SK-N-SH treated with all-trans-retinoic acid at 6 μM for 48 hours (cell line): ENCODE data around the gene VGF.
"Not testable (repeated sequence)": the region's sequence is repeated elsewhere in the genome, so short reads cannot be mapped to it uniquely, and the experiment has no call there.

Experiments used
- ATAC-seq: fragments of 200-7000 bp; cut with Tn5 transposase; 3 replicates; pipeline ENCODE4 v1.9.1; 2020; ENCODE audit warnings: mild to moderate bottlenecking, moderate library complexity
- ARNTL ChIP-seq: fragments of 450-650 bp; formaldehyde crosslinking; IDR thresholded peaks from 2 replicates; pipeline ENCODE4 v1.5.0; 2020; ENCODE audit warnings: low read depth, mild to moderate bottlenecking, moderate library complexity, borderline replicate concordance
- BACH2 ChIP-seq: fragments of 250-450 bp; sonication (Bioruptor Pico); IDR thresholded peaks from 2 replicates; pipeline ENCODE4 v1.9.0; 2021; ENCODE audit warnings: mild to moderate bottlenecking, borderline replicate concordance
- GLIS3 ChIP-seq: fragments of 250-450 bp; sonication (Bioruptor Pico); IDR thresholded peaks from 2 replicates; pipeline ENCODE4 v1.5.0; 2020; ENCODE audit warnings: mild to moderate bottlenecking, moderate library complexity
- OSR1 ChIP-seq: fragments of 250-450 bp; sonication (Bioruptor Pico); IDR thresholded peaks from 2 replicates; pipeline ENCODE4 v1.8.0; 2022; ENCODE audit warnings: moderate library complexity, mild to moderate bottlenecking, inconsistent platforms
- POU6F1 ChIP-seq: fragments of 250-450 bp; sonication (Bioruptor Pico); IDR thresholded peaks from 2 replicates; pipeline ENCODE4 v1.8.0; 2021; ENCODE audit warnings: low read depth, mild to moderate bottlenecking, moderate library complexity, borderline replicate concordance
- RARB ChIP-seq: fragments of 250-450 bp; sonication (Bioruptor Pico); IDR thresholded peaks from 2 replicates; pipeline ENCODE4 v1.8.0; 2021; ENCODE audit warnings: mild to moderate bottlenecking, moderate library complexity
- SNAI2 ChIP-seq: fragments of 250-450 bp; sonication (Bioruptor Pico); IDR thresholded peaks from 2 replicates; pipeline ENCODE4 v1.5.0; 2020; ENCODE audit warnings: mild to moderate bottlenecking, moderate library complexity
- TCF4 ChIP-seq: fragments of 250-450 bp; sonication (Bioruptor Pico); IDR thresholded peaks from 2 replicates; pipeline ENCODE4 v1.8.0; 2021; ENCODE audit warnings: mild to moderate bottlenecking, moderate library complexity, borderline replicate concordance
- ZC3H10 ChIP-seq: fragments of 250-450 bp; sonication (Bioruptor Pico); IDR thresholded peaks from 2 replicates; pipeline ENCODE4 v1.5.1; 2021; ENCODE audit warnings: mild to moderate bottlenecking, moderate library complexity
- ZFP30 ChIP-seq: fragments of 450-650 bp; formaldehyde crosslinking; IDR thresholded peaks from 2 replicates; pipeline ENCODE4 v1.5.0; 2022; ENCODE audit warnings: mild to moderate bottlenecking, moderate library complexity
- ZNF565 ChIP-seq: fragments of 450-650 bp; formaldehyde crosslinking; conservative IDR thresholded peaks from 2 replicates; pipeline ENCODE4 v1.5.0; 2020; ENCODE audit warnings: low read depth, mild to moderate bottlenecking, moderate library complexity
- ZNF70 ChIP-seq: fragments of 450-650 bp; formaldehyde crosslinking; IDR thresholded peaks from 2 replicates; pipeline ENCODE4 v1.5.0; 2020; ENCODE audit warnings: mild to moderate bottlenecking, moderate library complexity
- TF ChIP-seq, protein P1 (sequence below): fragments of 250-450 bp; sonication (Bioruptor Pico); IDR thresholded peaks from 2 replicates; pipeline ENCODE4 v1.5.1; 2021; ENCODE audit warnings: mild to moderate bottlenecking, moderate library complexity
- TF ChIP-seq, protein P2 (sequence below): fragments of 250-450 bp; sonication (Bioruptor Pico); IDR thresholded peaks from 2 replicates; pipeline ENCODE4 v1.8.0; 2020; ENCODE audit warnings: mild to moderate bottlenecking, moderate library complexity, borderline replicate concordance
- TF ChIP-seq, protein P3 (sequence below): fragments of 250-450 bp; sonication (Bioruptor Pico); IDR thresholded peaks from 2 replicates; pipeline ENCODE4 v1.5.0; 2020; ENCODE audit warnings: mild to moderate bottlenecking, moderate library complexity

VGF gene

GRCh38 chr7:101205901-101206664, 40.7 kb upstream of the VGF start:
- ATAC-seq = no peak
- TF ChIP-seq, protein P1, sequence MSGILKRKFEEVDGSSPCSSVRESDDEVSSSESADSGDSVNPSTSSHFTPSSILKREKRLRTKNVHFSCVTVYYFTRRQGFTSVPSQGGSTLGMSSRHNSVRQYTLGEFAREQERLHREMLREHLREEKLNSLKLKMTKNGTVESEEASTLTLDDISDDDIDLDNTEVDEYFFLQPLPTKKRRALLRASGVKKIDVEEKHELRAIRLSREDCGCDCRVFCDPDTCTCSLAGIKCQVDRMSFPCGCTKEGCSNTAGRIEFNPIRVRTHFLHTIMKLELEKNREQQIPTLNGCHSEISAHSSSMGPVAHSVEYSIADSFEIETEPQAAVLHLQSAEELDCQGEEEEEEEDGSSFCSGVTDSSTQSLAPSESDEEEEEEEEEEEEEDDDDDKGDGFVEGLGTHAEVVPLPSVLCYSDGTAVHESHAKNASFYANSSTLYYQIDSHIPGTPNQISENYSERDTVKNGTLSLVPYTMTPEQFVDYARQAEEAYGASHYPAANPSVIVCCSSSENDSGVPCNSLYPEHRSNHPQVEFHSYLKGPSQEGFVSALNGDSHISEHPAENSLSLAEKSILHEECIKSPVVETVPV = no peak
- TF ChIP-seq POU6F1 (CRISPR knock-in tag) (no peak), SNAI2 (no peak), ZNF565 (no peak), ZFP30 (CRISPR knock-in tag) (no peak)

DNA sequence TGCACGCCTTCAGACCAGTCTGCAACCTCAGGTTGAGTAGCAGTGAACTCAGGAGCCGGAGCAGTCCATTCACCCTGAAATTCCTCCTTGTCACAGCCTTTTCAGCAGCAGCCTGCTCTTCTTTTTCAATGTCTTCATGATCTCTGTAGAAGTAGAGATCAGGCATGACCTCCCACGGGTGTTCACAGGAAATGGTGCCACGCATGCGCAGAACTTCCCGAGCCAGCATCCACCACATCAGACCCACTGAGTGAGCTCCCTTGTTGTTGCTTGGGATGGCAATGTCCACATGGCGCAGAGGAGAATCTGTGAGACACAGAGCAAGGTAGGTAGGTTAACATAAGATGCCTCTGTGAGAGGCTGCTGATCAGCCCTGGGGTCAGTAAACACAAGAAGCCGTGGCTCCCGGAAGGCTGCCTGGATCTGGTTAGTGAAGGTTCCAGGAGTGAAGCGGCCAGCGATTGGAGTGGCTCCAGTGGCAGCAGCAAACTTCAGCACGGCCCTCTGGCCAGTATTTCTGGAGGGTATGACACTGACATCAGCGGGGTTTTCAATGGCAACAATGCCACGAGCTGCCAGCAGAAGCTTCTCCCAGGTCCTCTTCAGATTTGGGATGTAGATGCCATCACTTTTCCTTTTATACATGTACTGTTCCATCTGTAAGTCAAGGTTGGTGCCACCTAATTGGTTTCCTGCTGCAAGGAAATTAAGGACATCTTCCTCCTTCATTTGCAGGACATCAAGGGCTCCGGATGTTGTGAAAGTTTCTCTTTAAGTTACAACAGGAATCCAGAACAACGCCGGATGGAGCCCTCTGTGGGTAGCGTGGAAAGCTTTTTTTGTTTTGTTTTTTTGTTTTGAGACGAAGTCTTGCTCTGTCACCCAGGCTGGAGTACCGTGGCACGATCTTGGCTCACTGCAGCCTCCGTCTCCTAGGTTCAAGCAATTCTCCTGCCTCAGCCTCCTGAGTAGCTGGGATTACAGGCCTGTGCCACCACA, 38.7 kb upstream of the VGF start:
- not testable (repeated sequence) for ATAC-seq

- no peak for TF ChIP-seq ARNTL
- TF ChIP-seq TCF4 (CRISPR knock-in tag) = no peak
- TF ChIP-seq, protein P2, sequence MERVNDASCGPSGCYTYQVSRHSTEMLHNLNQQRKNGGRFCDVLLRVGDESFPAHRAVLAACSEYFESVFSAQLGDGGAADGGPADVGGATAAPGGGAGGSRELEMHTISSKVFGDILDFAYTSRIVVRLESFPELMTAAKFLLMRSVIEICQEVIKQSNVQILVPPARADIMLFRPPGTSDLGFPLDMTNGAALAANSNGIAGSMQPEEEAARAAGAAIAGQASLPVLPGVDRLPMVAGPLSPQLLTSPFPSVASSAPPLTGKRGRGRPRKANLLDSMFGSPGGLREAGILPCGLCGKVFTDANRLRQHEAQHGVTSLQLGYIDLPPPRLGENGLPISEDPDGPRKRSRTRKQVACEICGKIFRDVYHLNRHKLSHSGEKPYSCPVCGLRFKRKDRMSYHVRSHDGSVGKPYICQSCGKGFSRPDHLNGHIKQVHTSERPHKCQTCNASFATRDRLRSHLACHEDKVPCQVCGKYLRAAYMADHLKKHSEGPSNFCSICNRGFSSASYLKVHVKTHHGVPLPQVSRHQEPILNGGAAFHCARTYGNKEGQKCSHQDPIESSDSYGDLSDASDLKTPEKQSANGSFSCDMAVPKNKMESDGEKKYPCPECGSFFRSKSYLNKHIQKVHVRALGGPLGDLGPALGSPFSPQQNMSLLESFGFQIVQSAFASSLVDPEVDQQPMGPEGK = no peak
- TF ChIP-seq OSR1 = no peak
- TF ChIP-seq BACH2 (CRISPR knock-in tag) = no peak
- no peak for TF ChIP-seq ZNF70 (CRISPR knock-in tag)
- TF ChIP-seq, protein P3, sequence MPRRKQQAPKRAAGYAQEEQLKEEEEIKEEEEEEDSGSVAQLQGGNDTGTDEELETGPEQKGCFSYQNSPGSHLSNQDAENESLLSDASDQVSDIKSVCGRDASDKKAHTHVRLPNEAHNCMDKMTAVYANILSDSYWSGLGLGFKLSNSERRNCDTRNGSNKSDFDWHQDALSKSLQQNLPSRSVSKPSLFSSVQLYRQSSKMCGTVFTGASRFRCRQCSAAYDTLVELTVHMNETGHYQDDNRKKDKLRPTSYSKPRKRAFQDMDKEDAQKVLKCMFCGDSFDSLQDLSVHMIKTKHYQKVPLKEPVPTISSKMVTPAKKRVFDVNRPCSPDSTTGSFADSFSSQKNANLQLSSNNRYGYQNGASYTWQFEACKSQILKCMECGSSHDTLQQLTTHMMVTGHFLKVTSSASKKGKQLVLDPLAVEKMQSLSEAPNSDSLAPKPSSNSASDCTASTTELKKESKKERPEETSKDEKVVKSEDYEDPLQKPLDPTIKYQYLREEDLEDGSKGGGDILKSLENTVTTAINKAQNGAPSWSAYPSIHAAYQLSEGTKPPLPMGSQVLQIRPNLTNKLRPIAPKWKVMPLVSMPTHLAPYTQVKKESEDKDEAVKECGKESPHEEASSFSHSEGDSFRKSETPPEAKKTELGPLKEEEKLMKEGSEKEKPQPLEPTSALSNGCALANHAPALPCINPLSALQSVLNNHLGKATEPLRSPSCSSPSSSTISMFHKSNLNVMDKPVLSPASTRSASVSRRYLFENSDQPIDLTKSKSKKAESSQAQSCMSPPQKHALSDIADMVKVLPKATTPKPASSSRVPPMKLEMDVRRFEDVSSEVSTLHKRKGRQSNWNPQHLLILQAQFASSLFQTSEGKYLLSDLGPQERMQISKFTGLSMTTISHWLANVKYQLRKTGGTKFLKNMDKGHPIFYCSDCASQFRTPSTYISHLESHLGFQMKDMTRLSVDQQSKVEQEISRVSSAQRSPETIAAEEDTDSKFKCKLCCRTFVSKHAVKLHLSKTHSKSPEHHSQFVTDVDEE (CRISPR knock-in tag) = no peak
- no peak for TF ChIP-seq ZNF565
- no peak for TF ChIP-seq RARB (CRISPR knock-in tag)
- TF ChIP-seq GLIS3 (CRISPR knock-in tag) = no peak
- TF ChIP-seq ZC3H10 = no peak
- no peak for ATAC-seq
These were observed 37.2 kb upstream of the VGF start for GRCh38 chr7:101202603-101202918.

DNA sequence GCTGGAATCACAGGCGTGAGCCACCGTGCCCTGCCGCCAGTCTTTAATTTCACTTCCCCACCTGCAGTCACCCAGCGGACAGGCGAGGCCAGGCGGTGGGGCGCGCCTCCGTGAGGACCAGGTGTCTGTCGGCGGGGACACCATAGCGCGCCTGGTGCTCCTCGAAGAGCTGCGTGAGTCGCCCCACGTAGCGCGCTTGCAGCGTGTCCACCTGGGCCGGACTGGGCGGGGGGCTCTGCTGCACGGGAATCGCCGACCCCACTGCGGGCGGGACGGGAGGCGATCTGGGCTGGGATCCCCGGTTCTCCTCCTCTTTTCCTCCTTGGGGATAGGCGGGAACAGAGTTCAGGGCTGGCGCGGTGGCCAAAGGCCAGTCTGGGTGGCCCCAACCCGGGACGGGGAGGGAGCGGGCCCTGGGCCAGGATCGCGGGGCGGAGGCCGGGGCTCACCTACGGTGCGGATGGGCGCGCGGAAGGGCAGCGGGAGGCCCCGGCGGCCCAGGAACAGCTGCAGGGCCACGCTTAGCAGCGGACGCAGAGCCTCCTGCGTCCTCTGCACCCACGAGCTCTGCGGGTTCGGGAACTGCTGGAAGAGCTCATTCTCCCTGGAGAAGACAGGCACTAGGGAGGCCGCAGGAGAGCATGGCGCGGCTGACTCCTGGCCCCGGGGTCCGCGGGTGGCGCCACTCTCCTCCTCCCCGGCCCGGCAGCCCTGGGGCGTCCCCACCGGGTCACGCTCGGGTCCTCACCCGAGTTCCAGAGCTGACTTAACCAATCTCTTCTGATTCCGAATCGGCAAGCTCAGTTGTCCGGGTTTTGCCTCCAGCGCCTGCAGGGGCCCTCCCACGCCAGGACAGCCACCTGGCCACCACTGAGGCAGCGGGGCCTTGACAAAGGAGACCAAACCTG, 36.6 kb upstream of the VGF start:
- no peak for TF ChIP-seq ARNTL
- ATAC-seq = no peak
